IPS DF 6.9 (cell line): ENCODE data around the gene ZRANB1.

Source experiments
- DNase-seq: peaks from one replicate; pipeline ENCODE4 v3.0.0-alpha.2; 2013; ENCODE audit warnings: low read depth, low spot score
- H3K27ac ChIP-seq: one replicate; pipeline ENCODE4 v1.5.1; 2013; ENCODE audit warnings: low read length, control low read depth
- H3K27me3 ChIP-seq: 2 replicates; pipeline ENCODE4 v1.6.1; 2013; ENCODE audit warnings: mild to moderate bottlenecking, low read length; ENCODE audit not compliant: control insufficient read depth, insufficient read depth
- H3K36me3 ChIP-seq: 2 replicates; pipeline ENCODE4 v1.6.1; 2013; ENCODE audit warnings: low read length; ENCODE audit not compliant: control insufficient read depth, insufficient read depth
- H3K4me1 ChIP-seq: 2 replicates; pipeline ENCODE4 v1.6.1; 2013; ENCODE audit warnings: low read length; ENCODE audit not compliant: control insufficient read depth, insufficient read depth
- H3K4me3 ChIP-seq: 2 replicates; pipeline ENCODE4 v1.5.1; 2013; ENCODE audit warnings: mild to moderate bottlenecking, low read length
- H3K9me3 ChIP-seq: 2 replicates; pipeline ENCODE4 v1.6.1; 2013; ENCODE audit warnings: low read length, inconsistent platforms; ENCODE audit not compliant: control insufficient read depth, insufficient read depth
- WGBS: extraction: QIAGEN DNeasy Blood & Tissue Kit; methylation state at CpG from one replicate; pipeline ENCODE4 v1.1.7; 2013; ENCODE audit warnings: mixed read lengths, missing lambda C conversion rate; ENCODE audit not compliant: insufficient read length, insufficient coverage; 5-methylcytosine and 5-hydroxymethylcytosine counted together

The ZRANB1 gene

GRCh38 chr10:124962421-124962820, 20.5 kb downstream of the ZRANB1 start:
- no peaks in the 10 kb centered on the region for H3K27me3 ChIP-seq
- H3K4me1 ChIP-seq = no peaks in the 10 kb centered on the region
- H3K36me3 ChIP-seq = no peaks in the 10 kb centered on the region; the same call in 1 of the 2 replicates
- WGBS = no CpG with 5 or more reads among the region's 3 CpGs
- DNase-seq = no peak
- no peaks in the 10 kb centered on the region for H3K9me3 ChIP-seq
- no peak overlapping the region for H3K27ac ChIP-seq
- no peak overlapping the region for H3K4me3 ChIP-seq

GRCh38 chr10:124963866-124964720, 22.2 kb downstream of the ZRANB1 start:
- H3K4me3 ChIP-seq = no peak overlapping the region
- no peaks in the 10 kb centered on the region; the same call in 1 of the 2 replicates for H3K36me3 ChIP-seq
- H3K4me1 ChIP-seq = no peaks in the 10 kb centered on the region
- no peaks in the 10 kb centered on the region for H3K27me3 ChIP-seq
- H3K9me3 ChIP-seq = no peaks in the 10 kb centered on the region
- 100% methylated on average over 1 of the region's 7 CpGs for WGBS
- no peak for DNase-seq
- H3K27ac ChIP-seq = no peak overlapping the region

GRCh38 chr10:124966008-124966407, 24.1 kb downstream of the ZRANB1 start:
- Histone ChIP-seq H3K36me3 (no peaks in the 10 kb centered on the region; the same call in 1 of the 2 replicates), H3K4me3 (no peak overlapping the region), H3K27ac (no peak overlapping the region), H3K27me3 (no peaks in the 10 kb centered on the region), H3K4me1 (no peaks in the 10 kb centered on the region), H3K9me3 (no peaks in the 10 kb centered on the region)
- no CpG with 5 or more reads among the region's 5 CpGs for WGBS
- no peak for DNase-seq

- H3K27me3 ChIP-seq = no peaks in the 10 kb centered on the region
- no peak for DNase-seq
- H3K4me3 ChIP-seq = no peak overlapping the region
- no peaks in the 10 kb centered on the region; the same call in 1 of the 2 replicates for H3K36me3 ChIP-seq
- no peaks in the 10 kb centered on the region for H3K4me1 ChIP-seq
- no CpG with 5 or more reads among the region's 2 CpGs for WGBS
- no peak overlapping the region for H3K27ac ChIP-seq
- no peaks in the 10 kb centered on the region for H3K9me3 ChIP-seq
Measured at GRCh38 chr10:124967255-124967654, 25.3 kb downstream of the ZRANB1 start.

- Histone ChIP-seq H3K4me3 (no peak overlapping the region), H3K9me3 (no peaks in the 10 kb centered on the region), H3K4me1 (no peaks in the 10 kb centered on the region), H3K27ac (no peak overlapping the region), H3K36me3 (peaks cover 3% of the 10 kb centered on the region; the same call in 1 of the 2 replicates), H3K27me3 (no peaks in the 10 kb centered on the region)
- DNase-seq = no peak
- no CpG with 5 or more reads among the region's 2 CpGs for WGBS
Measured at GRCh38 chr10:124971276-124971675, 29.4 kb downstream of the ZRANB1 start.

- Histone ChIP-seq H3K27me3 (no peaks in the 10 kb centered on the region), H3K36me3 (peaks cover 3% of the 10 kb centered on the region; the same call in 1 of the 2 replicates), H3K27ac (no peak overlapping the region), H3K9me3 (no peaks in the 10 kb centered on the region), H3K4me3 (no peak overlapping the region), H3K4me1 (no peaks in the 10 kb centered on the region)
- no peak for DNase-seq
- WGBS = no CpG with 5 or more reads among the region's 7 CpGs
Measured at GRCh38 chr10:124972637-124973036, 30.7 kb downstream of the ZRANB1 start.

- no CpG with 5 or more reads among the region's 5 CpGs for WGBS
- Histone ChIP-seq H3K4me1 (no peaks in the 10 kb centered on the region), H3K36me3 (peaks cover 3% of the 10 kb centered on the region; the same call in 1 of the 2 replicates), H3K9me3 (no peaks in the 10 kb centered on the region), H3K27ac (no peak overlapping the region), H3K4me3 (no peak overlapping the region), H3K27me3 (no peaks in the 10 kb centered on the region)
- no peak for DNase-seq
Measured at GRCh38 chr10:124974131-124974530, 32.2 kb downstream of the ZRANB1 start.

GRCh38 chr10:124975977-124976514, 34.1 kb downstream of the ZRANB1 start:
- DNase-seq = no peak
- no peak overlapping the region for H3K4me3 ChIP-seq
- H3K27ac ChIP-seq = no peak overlapping the region
- no peaks in the 10 kb centered on the region for H3K4me1 ChIP-seq
- WGBS = no CpG with 5 or more reads among the region's 5 CpGs
- peaks cover 3% of the 10 kb centered on the region; the same call in 1 of the 2 replicates for H3K36me3 ChIP-seq
- H3K9me3 ChIP-seq = no peaks in the 10 kb centered on the region
- H3K27me3 ChIP-seq = no peaks in the 10 kb centered on the region

- no CpG with 5 or more reads among the region's 3 CpGs for WGBS
- peaks cover 8% of the 10 kb centered on the region; the same call in 1 of the 2 replicates for H3K36me3 ChIP-seq
- H3K27ac ChIP-seq = no peak overlapping the region
- no peaks in the 10 kb centered on the region for H3K4me1 ChIP-seq
- no peaks in the 10 kb centered on the region for H3K9me3 ChIP-seq
- H3K27me3 ChIP-seq = no peaks in the 10 kb centered on the region
- DNase-seq = no peak
- H3K4me3 ChIP-seq = no peak overlapping the region
Measured at GRCh38 chr10:124977161-124977560, 35.2 kb downstream of the ZRANB1 start.

GRCh38 chr10:124977648-124978375, 35.9 kb downstream of the ZRANB1 start:
- Histone ChIP-seq H3K27me3 (no peaks in the 10 kb centered on the region), H3K9me3 (no peaks in the 10 kb centered on the region), H3K4me1 (no peaks in the 10 kb centered on the region), H3K36me3 (peaks cover 8% of the 10 kb centered on the region; the same call in 1 of the 2 replicates), H3K27ac (no peak overlapping the region), H3K4me3 (no peak overlapping the region)
- no CpG with 5 or more reads among the region's 4 CpGs for WGBS
- no peak for DNase-seq
